Suprapubic skin (tissue), 4 donors: Measurements from ENCODE around the gene NPAS2. TPM values are rescaled to one million over a fixed set of nuclear protein-coding genes. Genes with fewer than 3 reads are reported as not detected.

Experiments
- DNase-seq, 2 donors: peaks; one replicate each; pipeline ENCODE4 v3.0.0-alpha.2; 2019; ENCODE audit warnings: low spot score in 2 of 2
- H3K27ac ChIP-seq: fragments of 200-600 bp; sonication (generic); one replicate; pipeline ENCODE4 v1.5.1; 2019
- H3K27me3 ChIP-seq: fragments of 200-600 bp; sonication (generic); one replicate; pipeline ENCODE4 v1.5.1; 2019
- H3K36me3 ChIP-seq: fragments of 200-600 bp; sonication (generic); one replicate; pipeline ENCODE4 v1.5.1; 2019
- H3K4me1 ChIP-seq: fragments of 200-600 bp; sonication (generic); one replicate; pipeline ENCODE4 v1.5.1; 2019
- H3K4me3 ChIP-seq: fragments of 200-600 bp; sonication (generic); one replicate; pipeline ENCODE4 v1.5.1; 2019; ENCODE audit warnings: mild to moderate bottlenecking
- H3K9me3 ChIP-seq: fragments of 200-600 bp; sonication (generic); one replicate; pipeline ENCODE4 v1.5.1; 2019
- CTCF ChIP-seq, 2 donors: fragments of 200-600 bp in 1 of 2; fragments of 450-650 bp in 1 of 2; sonication (generic) in 1 of 2; IDR thresholded peaks; one replicate each; pipeline ENCODE4 v1.5.1; 2016 to 2019; ENCODE audit warnings: antibody characterized with exemption in 2 of 2, mild to moderate bottlenecking in 1 of 2, moderate library complexity in 1 of 2
- EP300 ChIP-seq: sonication (generic); formaldehyde crosslinking; IDR thresholded peaks from one replicate; pipeline ENCODE4 v1.6.1; 2017; ENCODE audit warnings: antibody characterized with exemption
- POLR2A ChIP-seq, 2 donors: fragments of 450-650 bp; IDR thresholded peaks; one replicate each; pipeline ENCODE4 v1.6.1; 2017; ENCODE audit warnings: antibody characterized with exemption in 2 of 2, mild to moderate bottlenecking in 2 of 2, moderate library complexity in 2 of 2
- POLR2AphosphoS5 ChIP-seq, 3 donors: sonication (generic); formaldehyde crosslinking; IDR thresholded peaks; one replicate each; pipeline ENCODE4 v1.6.1; 2017; ENCODE audit warnings: antibody characterized with exemption in 3 of 3
- WGBS: methylation state at CpG from one replicate; pipeline ENCODE4 v1.1.5; 2018; 5-methylcytosine and 5-hydroxymethylcytosine counted together
- total RNA-seq, 4 donors: library from RNA; depleted of rRNA; stranded (reverse); fragments of >200 nt; gene quantifications; one replicate each; pipeline ENCODE4 v1.1.0, GENCODE V29; 2016

Gene NPAS2
- total RNA-seq, 4 donors from 2014 or later = 46.5 to 90.1 (median 62.9) TPM

- Histone ChIP-seq H3K9me3 (no peaks in the 10 kb centered on the region), H3K27me3 (no peaks in the 10 kb centered on the region), H3K27ac (no peak overlapping the region), H3K4me3 (no peak overlapping the region), H3K4me1 (peaks cover 6% of the 10 kb centered on the region), H3K36me3 (peaks cover 15% of the 10 kb centered on the region)
- WGBS = 56% methylated on average over 12 of the region's 12 CpGs
- no peak for DNase-seq
- no peak for TF ChIP-seq POLR2AphosphoS5 (IDR thresholded peaks at IDR 0.05)
- no peak for TF ChIP-seq POLR2A (IDR thresholded peaks at IDR 0.05)
- no peak for TF ChIP-seq CTCF (IDR thresholded peaks at IDR 0.05)
- TF ChIP-seq EP300 = no peak
Measured at GRCh38 chr2:100964222-100964621, 144.3 kb downstream of the NPAS2 start.

GRCh38 chr2:100964681-100965169 is 144.8 kb downstream of the NPAS2 start:
- 52% methylated on average over 11 of the region's 11 CpGs for WGBS
- no peak for TF ChIP-seq POLR2AphosphoS5 (IDR thresholded peaks at IDR 0.05)
- TF ChIP-seq EP300 = no peak
- no peak for TF ChIP-seq CTCF (IDR thresholded peaks at IDR 0.05)
- no peak for TF ChIP-seq POLR2A (IDR thresholded peaks at IDR 0.05)
- Histone ChIP-seq H3K4me3 (no peak overlapping the region), H3K27me3 (no peaks in the 10 kb centered on the region), H3K36me3 (peaks cover 15% of the 10 kb centered on the region), H3K9me3 (no peaks in the 10 kb centered on the region), H3K27ac (peak overlapping the region; percentile 34), H3K4me1 (peaks cover 2% of the 10 kb centered on the region)
- DNase-seq = no peak

- 94% methylated on average over 5 of the region's 5 CpGs for WGBS
- Histone ChIP-seq H3K36me3 (peaks cover 19% of the 10 kb centered on the region), H3K4me1 (peaks cover 2% of the 10 kb centered on the region), H3K9me3 (no peaks in the 10 kb centered on the region), H3K4me3 (no peak overlapping the region), H3K27me3 (no peaks in the 10 kb centered on the region), H3K27ac (no peak overlapping the region)
- no peak for DNase-seq
- TF ChIP-seq CTCF (IDR thresholded peaks at IDR 0.05) (no peak), POLR2A (IDR thresholded peaks at IDR 0.05) (no peak), EP300 (no peak), POLR2AphosphoS5 (IDR thresholded peaks at IDR 0.05) (no peak)
Measured at GRCh38 chr2:100965596-100965995, 145.7 kb downstream of the NPAS2 start.

- 95% methylated on average over 8 of the region's 8 CpGs for WGBS
Measured at GRCh38 chr2:100967716-100968115, 147.8 kb downstream of the NPAS2 start.

More at GRCh38 chr2:100967716-100968115, 147.8 kb downstream of the NPAS2 start:
- H3K36me3 ChIP-seq = peaks cover 31% of the 10 kb centered on the region
- H3K9me3 ChIP-seq = no peaks in the 10 kb centered on the region
- no peak for DNase-seq
- TF ChIP-seq EP300 (no peak), POLR2A (IDR thresholded peaks at IDR 0.05) (no peak), POLR2AphosphoS5 (IDR thresholded peaks at IDR 0.05) (no peak), CTCF (IDR thresholded peaks at IDR 0.05) (no peak)
- H3K27ac ChIP-seq = no peak overlapping the region
- H3K4me1 ChIP-seq = peaks cover under 1% of the 10 kb centered on the region
- H3K4me3 ChIP-seq = no peak overlapping the region
- H3K27me3 ChIP-seq = no peaks in the 10 kb centered on the region
